ENCODE results near the gene SP100. TPM values are rescaled to one million over a fixed set of nuclear protein-coding genes. Genes with fewer than 3 reads are reported as not detected.

The SP100 gene
- total and polyA plus RNA-seq, 2 of the 13 experiments (the other 11 are each of a cell fraction or from before 2014, with no cell fraction given) = 12.6 to 16.5 TPM

DNA sequence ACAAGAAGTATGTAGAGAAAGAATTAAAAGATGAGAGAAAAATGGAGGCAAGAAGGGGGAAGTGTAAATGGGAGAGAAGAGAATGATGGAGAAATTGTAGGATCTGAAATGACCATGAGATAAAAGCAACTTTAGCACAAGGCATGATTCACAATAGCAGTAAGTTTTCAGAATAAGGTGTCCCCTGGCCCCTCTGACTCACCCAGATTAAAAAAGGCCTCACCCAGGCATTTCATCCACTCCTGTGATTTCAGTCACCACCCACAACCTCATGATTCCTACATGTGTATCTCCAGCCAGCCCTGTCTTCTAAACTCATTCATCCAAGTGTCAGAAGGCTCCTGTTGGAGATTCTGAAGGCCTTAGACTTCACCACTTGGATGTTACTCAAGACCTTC, 56.6 kb downstream of the SP100 start:
- BruUV-seq (replicated peaks) = no TSS peak

More for the DNA sequence above, 56.6 kb downstream of the SP100 start:
- Histone ChIP-seq H4K20me1 (ENCODE audit: insufficient read depth, low read length) (no peaks in the 10 kb centered on the region), H3K36me3 (replicated peaks in 1 of 2; ENCODE audit: control insufficient read depth in 1 of 2, insufficient read depth in 2 of 2, low read length in 2 of 2) (no peaks in the 10 kb centered on the region; a peak in 1 of 5 replicates), H3K79me2 (ENCODE audit: insufficient read depth, low read length) (no peaks in the 10 kb centered on the region), H3K4me3 (replicated peaks in 1 of 3; ENCODE audit: insufficient read depth in 1 of 3, low read depth in 2 of 3, low read length in 3 of 3) (no peak overlapping the region), H3K27ac (ENCODE audit: extremely low read length, insufficient read depth, low read length) (no peak overlapping the region), H3K9me3 (ENCODE audit: low read length) (no peaks in the 10 kb centered on the region), H3K4me2 (ENCODE audit: low read depth, low read length) (no peak overlapping the region), H2AFZ (ENCODE audit: low read length) (no peak overlapping the region), H3K27me3 (ENCODE audit: control insufficient read depth in 1 of 2, insufficient read depth in 2 of 2, low read length in 2 of 2) (no peaks in the 10 kb centered on the region), H3K9ac (ENCODE audit: insufficient read depth, low read depth, low read length) (no peak overlapping the region), H3K4me1 (ENCODE audit: insufficient read depth, low read length) (no peaks in the 10 kb centered on the region)
- DNase-seq (ENCODE audit: low spot score) (no peak), FAIRE-seq (no peak), ATAC-seq (no peak)
- in situ Hi-C loops (cut with HindIII; ENCODE audit: extremely low pct_ligation_motif_present, low pct_unique_long_range_greater_than_20kb) = no loop called here
- ChIA-PET CTCF (ENCODE audit: low intra/inter-chr PET ratio, low total read pairs) (no interaction called here), POLR2A (no interaction called here)
- TF ChIP-seq ZNF510 (CRISPR knock-in tag; IDR thresholded peaks at IDR 0.05; ENCODE audit: low read depth) = no peak
- TF ChIP-seq, protein P1, sequence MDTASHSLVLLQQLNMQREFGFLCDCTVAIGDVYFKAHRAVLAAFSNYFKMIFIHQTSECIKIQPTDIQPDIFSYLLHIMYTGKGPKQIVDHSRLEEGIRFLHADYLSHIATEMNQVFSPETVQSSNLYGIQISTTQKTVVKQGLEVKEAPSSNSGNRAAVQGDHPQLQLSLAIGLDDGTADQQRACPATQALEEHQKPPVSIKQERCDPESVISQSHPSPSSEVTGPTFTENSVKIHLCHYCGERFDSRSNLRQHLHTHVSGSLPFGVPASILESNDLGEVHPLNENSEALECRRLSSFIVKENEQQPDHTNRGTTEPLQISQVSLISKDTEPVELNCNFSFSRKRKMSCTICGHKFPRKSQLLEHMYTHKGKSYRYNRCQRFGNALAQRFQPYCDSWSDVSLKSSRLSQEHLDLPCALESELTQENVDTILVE (CRISPR knock-in tag; IDR thresholded peaks at IDR 0.05) = no peak
- TF ChIP-seq IKZF1 (IDR thresholded peaks at IDR 0.05) = no peak
- no peak for TF ChIP-seq SSRP1 (CRISPR knock-in tag; IDR thresholded peaks at IDR 0.05)
- TF ChIP-seq HBP1 (CRISPR knock-in tag; IDR thresholded peaks at IDR 0.05; ENCODE audit: low read depth) = no peak
- no peak for TF ChIP-seq ZNF790 (CRISPR knock-in tag; IDR thresholded peaks at IDR 0.05; ENCODE audit: borderline replicate concordance)
- no peak for TF ChIP-seq SAFB2 (CRISPR knock-in tag; IDR thresholded peaks at IDR 0.05; ENCODE audit: borderline replicate concordance, low read depth)
- intact Hi-C loops (cut with micrococcal nuclease; ENCODE audit: unreplicated experiment) = no loop called here

Measured in HepG2 (cell line).